Spleen (tissue), 7 donors: ENCODE results near the gene RYR3.

ENCODE experiments used
- CTCF ChIP-seq, 11 experiments: fragments of 200-600 bp in 7 of 11; fragments of 450-650 bp in 4 of 11; sonication (generic) in 4 of 11; IDR thresholded peaks in 8 of 11; conservative IDR thresholded peaks in 3 of 11; 1 replicate in 7 of 11; 2 replicates in 4 of 11; pipeline versions ENCODE4 v1.4.0 to v1.8.0; 2016 to 2021; ENCODE audit warnings: antibody characterized with exemption in 11 of 11, inconsistent platforms in 4 of 11, mild to moderate bottlenecking in 1 of 11
- POLR2A ChIP-seq, 3 donors: fragments of 450-650 bp; IDR thresholded peaks; one replicate each; pipeline ENCODE4 v1.5.1; 2017; ENCODE audit warnings: antibody characterized with exemption in 3 of 3, mild to moderate bottlenecking in 1 of 3
- donor health status: DM: no; HTN: no; CAD: no; lungs with moderate emphysema.
- donor health status: DM: no; HTN: no; CAD: no.
- donor health status: DM: no; HTN: no; CAD: no.

GRCh38 chr15:33646744-33647143, 336.0 kb downstream of the RYR3 start:
- TF ChIP-seq CTCF (IDR thresholded peaks at IDR 0.05 in 8 of 11, conservative IDR thresholded peaks at IDR 0.05 in 3 of 11) (no peak), POLR2A (IDR thresholded peaks at IDR 0.05) (no peak)
